Right lung (tissue), 5 donors: ENCODE measurements around the gene ACOT9. TPM values are rescaled to one million over a fixed set of nuclear protein-coding genes. Genes with fewer than 3 reads are reported as not detected.

ENCODE experiments used
- polyA plus RNA-seq, 5 donors: library from polyadenylated mRNA; unstranded; fragments of 120-200 nt; gene quantifications; one replicate each; pipeline versions ENCODE4 v1.2.1 to v1.2.3, GENCODE V29; 2013; ENCODE audit warnings: inconsistent platforms in 1 of 5, low replicate concordance in 1 of 5; ENCODE audit not compliant: insufficient read length in 5 of 5, insufficient read depth in 1 of 5

Gene ACOT9
- polyA plus RNA-seq, 5 donors = 34.1 to 48.0 (median 43.6) TPM

Other genes with a start within 250 kb of the ACOT9 start
- gene PRDX4, start 75.8 kb downstream of the ACOT9 start, polyA plus RNA-seq = 100 to 1,000 TPM in 4 of 5 donors, 10 to 100 TPM in 1; 98.6 to 121 (median 106) TPM
- gene SAT1, start 39.9 kb upstream of the ACOT9 start, polyA plus RNA-seq = 100 to 1,000 TPM; 293 to 457 (median 336) TPM
- 10 to 100 TPM; 16.8 to 23.6 (median 21.6) TPM for gene APOO, start 164.7 kb upstream of the ACOT9 start, polyA plus RNA-seq
- gene CXorf58, start 164.7 kb upstream of the ACOT9 start, polyA plus RNA-seq = under 1 TPM in 2 of 5 donors, not detected in 3; 0.10 to 0.18 TPM